GM23248 (cell line): ENCODE data around the gene MYRFL.

Experiments used
- EZH2 ChIP-seq: fragments of 200-600 bp; sonication (generic); IDR thresholded peaks from 2 replicates; pipeline ENCODE4 v1.6.1; 2018; ENCODE audit warnings: antibody characterized with exemption, mild to moderate bottlenecking; ENCODE audit not compliant: insufficient read depth, poor library complexity, severe bottlenecking
- EZH2phosphoT487 ChIP-seq: fragments of 200-600 bp; sonication (generic); IDR thresholded peaks from 2 replicates; pipeline ENCODE4 v1.6.1; 2018; ENCODE audit warnings: antibody characterized with exemption, moderate library complexity, mild to moderate bottlenecking, low read depth; ENCODE audit not compliant: insufficient read depth

DNA sequence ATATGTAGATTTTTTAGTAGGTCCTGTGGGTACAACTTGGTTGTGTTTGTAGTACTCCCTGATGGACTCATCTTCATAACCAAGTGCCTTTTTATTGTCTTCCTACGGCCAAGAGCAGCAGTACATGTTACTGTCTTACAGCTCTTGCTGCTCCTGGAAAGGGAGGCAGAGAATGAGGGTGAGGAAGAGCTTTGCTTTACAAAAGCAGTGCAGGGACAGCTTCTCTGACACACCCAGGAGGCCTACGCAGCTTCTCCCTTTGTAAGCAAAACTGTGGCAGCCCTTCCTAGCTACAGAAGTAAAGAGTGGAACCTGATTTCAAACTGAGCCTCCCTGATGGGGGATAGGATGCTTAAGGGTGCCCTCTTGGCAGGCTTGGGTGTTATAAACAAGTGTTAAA, 18.6 kb downstream of the MYRFL start:
- TF ChIP-seq EZH2 (no peak), EZH2phosphoT487 (no peak)
